NCI-H69 (cell line): ENCODE results near the gene TMBIM6.

Source experiments
- DNase-seq: peaks from one replicate; lab custom pipeline; 2025; lab: John Stamatoyannopoulos, UW

Gene TMBIM6

GRCh38 chr12:49797449-49797776 lies 56.1 kb downstream of the TMBIM6 start:
- no peak for DNase-seq

GRCh38 chr12:49798248-49798647 lies 56.9 kb downstream of the TMBIM6 start:
- no peak for DNase-seq

- no peak for DNase-seq
These were observed 57.6 kb downstream of the TMBIM6 start for GRCh38 chr12:49798934-49799333.

- DNase-seq, result no peak
These were observed 59.2 kb downstream of the TMBIM6 start for GRCh38 chr12:49800421-49801140.

GRCh38 chr12:49801141-49802063 lies 60.0 kb downstream of the TMBIM6 start:
- no peak for DNase-seq

- DNase-seq, result no peak
These were observed 62.5 kb downstream of the TMBIM6 start for GRCh38 chr12:49803693-49804450.

- DNase-seq, result no peak
These were observed 63.5 kb downstream of the TMBIM6 start for GRCh38 chr12:49804821-49805220.

- DNase-seq, result no peak
These were observed 64.1 kb downstream of the TMBIM6 start for GRCh38 chr12:49805409-49805808.

- DNase-seq, result no peak
These were observed 65.0 kb downstream of the TMBIM6 start for GRCh38 chr12:49806321-49806813.

- no peak for DNase-seq
These were observed 65.5 kb downstream of the TMBIM6 start for GRCh38 chr12:49806877-49807276.

- DNase-seq, result no peak
These were observed 66.7 kb downstream of the TMBIM6 start for GRCh38 chr12:49807991-49808580.

GRCh38 chr12:49808686-49809380 lies 67.5 kb downstream of the TMBIM6 start:
- no peak for DNase-seq

- no peak for DNase-seq
These were observed 68.1 kb downstream of the TMBIM6 start for GRCh38 chr12:49809381-49809905.

- DNase-seq, result no peak
These were observed 68.6 kb downstream of the TMBIM6 start for GRCh38 chr12:49809906-49810389.

GRCh38 chr12:49811136-49811535 lies 69.8 kb downstream of the TMBIM6 start:
- no peak for DNase-seq

- no peak for DNase-seq
These were observed 70.6 kb downstream of the TMBIM6 start for GRCh38 chr12:49811961-49812401.

GRCh38 chr12:49813131-49813530 lies 71.8 kb downstream of the TMBIM6 start:
- DNase-seq, result no peak
